HG03039 (cell line): ENCODE data around the gene NLGN4Y.

Experiments
- ATAC-seq: cut with Tn5 transposase; IDR thresholded peaks from one replicate; pipeline ENCODE4 v1.9.1; 2021; ENCODE audit warnings: mild to moderate bottlenecking, moderate library complexity; ENCODE audit not compliant: unreplicated experiment

The NLGN4Y gene

DNA sequence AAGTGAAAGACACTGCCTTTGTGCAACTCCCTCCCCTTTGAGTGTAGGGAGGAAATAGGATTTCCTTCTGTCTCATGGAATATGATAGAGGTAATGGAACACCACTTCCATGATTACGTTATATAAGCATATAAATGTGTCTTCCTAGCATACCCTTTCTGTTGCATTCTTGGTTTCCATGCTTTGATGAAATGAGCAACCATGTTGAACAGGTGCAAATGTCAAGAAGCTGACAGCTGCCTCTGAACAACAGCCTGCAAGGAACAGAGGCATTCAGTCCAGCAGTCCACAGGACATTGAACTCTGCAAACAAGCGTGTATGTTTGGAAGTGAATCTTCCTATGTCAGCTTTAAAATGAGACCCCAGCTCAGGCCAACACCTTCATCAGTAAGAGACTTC lies 117.5 kb downstream of the NLGN4Y start:
- no peak for ATAC-seq

DNA sequence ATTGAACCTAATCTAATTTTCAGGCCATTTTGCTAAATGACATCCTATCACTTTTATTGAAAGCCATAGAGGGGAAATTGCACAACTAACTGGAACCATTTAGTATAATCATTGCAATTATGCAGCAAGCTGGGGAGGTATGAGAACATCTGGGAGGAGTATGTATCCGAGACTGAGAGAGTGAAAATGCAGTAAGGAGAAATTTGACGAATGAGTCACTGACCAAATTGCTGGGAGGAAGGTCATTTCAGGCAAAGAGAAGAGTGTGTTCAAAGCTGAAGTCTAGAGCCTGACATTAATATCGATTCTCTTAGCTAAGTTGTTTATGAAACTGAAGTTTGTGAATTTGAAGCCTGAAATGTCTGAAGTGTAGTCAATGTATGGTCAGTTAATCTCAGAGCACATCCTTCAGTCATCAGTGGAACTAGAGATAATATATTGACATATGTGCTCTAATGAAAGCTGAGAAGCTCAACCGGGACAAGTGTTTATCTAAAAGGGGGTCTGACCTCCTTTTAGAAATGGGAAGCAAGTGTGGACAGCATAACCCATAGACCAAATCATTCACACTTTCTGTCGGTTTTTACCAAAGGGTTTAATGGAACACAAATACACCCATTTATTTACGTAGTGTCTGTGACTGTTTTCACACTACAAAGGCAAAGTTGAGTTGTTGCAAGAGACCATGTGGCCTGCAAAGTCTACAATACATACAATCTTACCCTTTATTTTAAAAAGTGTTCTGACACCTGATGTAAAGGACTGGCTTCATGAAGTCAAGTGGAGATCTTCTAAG lies 120.0 kb downstream of the NLGN4Y start:
- ATAC-seq: no peak

GRCh38 chrY:14679181-14679580 lies 154.9 kb downstream of the NLGN4Y start:
- no peak for ATAC-seq

DNA sequence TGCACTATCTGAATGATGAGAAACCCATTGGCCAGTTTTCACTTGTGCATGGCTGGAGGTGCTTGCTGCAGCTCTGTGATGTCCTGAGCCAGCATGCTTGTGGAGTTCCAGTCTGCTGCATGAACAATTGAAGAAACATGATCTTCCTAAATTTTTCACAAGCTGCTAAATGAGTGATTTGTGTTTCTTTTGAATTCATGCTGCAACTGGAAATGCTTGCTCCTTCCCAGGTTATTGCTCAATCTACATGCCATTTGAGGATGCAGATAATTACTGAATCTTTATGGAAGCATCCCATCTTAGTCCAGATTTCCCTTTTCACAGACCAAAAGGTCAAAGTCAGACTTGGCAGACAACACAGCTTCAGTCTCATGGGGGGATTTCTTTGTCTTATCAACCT lies 170.2 kb downstream of the NLGN4Y start:
- no peak for ATAC-seq

- ATAC-seq: no peak
Observed at GRCh38 chrY:14708158-14708557, 183.8 kb downstream of the NLGN4Y start.

DNA sequence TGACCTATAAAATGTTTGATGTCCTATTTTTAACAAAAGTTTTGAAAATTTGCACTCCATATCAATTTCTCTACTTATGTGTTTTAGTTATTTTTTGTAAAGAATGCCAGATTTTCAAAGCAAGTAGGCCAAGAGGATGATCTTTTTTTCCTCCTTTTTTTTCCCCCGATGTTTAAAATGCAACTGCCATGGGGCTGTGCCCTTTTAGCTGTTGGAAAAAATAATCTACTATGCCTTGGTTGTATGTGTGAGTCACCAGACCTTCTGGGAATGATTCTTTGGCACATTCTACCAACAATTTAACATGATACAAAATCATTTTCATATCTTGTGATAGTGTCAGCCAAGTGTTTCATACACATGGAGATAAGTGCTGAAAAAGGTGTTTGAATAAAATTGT lies 217.3 kb downstream of the NLGN4Y start:
- no peak for ATAC-seq

GRCh38 chrY:14748329-14748728 lies 224.0 kb downstream of the NLGN4Y start:
- ATAC-seq: no peak

DNA sequence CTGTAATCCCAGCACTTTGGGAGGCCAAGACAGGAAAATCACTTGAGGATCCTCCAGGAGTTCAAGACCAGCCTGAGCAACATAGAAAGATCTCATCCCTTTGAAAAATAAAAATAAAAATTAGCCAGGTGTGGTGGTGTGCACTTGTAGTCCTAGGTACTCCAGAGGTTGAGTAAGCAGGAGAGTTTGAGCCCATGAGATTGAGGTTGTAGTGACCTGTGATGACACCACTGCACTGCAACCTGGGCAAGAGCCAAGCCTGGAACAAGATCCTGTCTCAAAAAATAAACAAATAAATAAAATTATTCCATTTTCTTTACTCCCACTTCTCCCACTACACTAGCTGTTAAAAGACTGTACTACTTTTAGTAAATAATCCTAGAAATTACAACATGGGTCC lies 231.2 kb downstream of the NLGN4Y start:
- ATAC-seq: no peak

GRCh38 chrY:14762903-14763302 lies 238.6 kb downstream of the NLGN4Y start:
- no peak for ATAC-seq

DNA sequence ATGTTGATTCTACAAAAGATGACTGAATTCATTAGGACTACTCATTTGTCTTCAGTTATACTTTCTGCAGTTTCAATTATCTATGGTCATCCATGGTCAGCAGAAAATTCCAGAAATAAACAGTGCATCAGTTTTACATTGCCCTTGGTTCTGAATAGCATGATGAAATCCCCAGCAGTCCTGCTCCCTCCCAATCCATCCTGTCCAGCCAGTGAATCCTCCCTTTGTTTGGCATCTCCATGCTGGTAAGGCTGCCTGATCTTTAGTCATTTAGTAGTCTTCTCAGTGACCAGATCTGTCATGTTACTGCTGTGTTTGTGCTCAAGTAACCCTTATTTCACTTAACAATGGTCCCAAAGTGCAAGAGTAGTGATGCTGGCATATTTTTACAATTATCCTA lies 239.3 kb downstream of the NLGN4Y start:
- ATAC-seq: no peak

GRCh38 chrY:14778208-14778607 lies 253.9 kb downstream of the NLGN4Y start:
- no peak for ATAC-seq

DNA sequence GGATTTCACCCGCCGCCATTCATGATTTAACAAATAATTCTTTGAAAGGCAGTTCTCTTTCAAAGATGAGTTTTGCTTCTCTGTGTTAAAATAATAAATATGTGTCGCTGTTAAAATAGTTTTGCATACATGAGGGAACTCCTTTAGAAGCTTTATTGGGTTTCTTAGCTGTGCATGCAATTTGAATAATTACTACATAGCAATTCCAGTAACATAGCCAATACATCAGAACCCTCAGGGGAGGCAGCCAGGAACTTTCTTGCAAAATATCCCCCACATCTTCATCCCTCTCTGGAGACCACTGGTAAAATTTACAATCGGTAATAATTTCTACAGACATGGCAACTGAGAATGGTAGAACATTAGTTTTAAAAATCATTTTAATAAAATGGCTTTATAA lies 268.8 kb downstream of the NLGN4Y start:
- no peak for ATAC-seq

- ATAC-seq: no peak
Observed at GRCh38 chrY:14793674-14794073, 269.3 kb downstream of the NLGN4Y start.

DNA sequence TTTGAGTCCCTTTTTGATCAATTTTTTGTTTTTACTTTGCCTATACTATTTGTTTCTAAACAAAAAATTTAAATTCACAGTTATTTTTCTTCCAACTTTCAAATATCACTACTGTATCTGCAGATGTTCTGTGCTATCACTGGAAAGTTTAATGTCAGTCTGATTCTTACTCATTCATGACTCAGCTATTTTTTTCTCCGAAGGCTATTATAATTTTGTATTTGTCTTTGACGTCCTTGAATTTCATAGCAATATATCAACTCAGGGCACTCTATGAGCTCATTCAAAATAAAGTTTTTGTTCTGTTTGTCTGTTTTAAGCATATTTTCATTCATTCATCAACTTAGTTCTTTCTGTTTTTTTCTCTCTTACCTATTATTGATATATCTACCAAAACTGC lies 273.7 kb downstream of the NLGN4Y start:
- ATAC-seq: no peak

- ATAC-seq: no peak
Observed at GRCh38 chrY:14801096-14801495, 276.8 kb downstream of the NLGN4Y start.

DNA sequence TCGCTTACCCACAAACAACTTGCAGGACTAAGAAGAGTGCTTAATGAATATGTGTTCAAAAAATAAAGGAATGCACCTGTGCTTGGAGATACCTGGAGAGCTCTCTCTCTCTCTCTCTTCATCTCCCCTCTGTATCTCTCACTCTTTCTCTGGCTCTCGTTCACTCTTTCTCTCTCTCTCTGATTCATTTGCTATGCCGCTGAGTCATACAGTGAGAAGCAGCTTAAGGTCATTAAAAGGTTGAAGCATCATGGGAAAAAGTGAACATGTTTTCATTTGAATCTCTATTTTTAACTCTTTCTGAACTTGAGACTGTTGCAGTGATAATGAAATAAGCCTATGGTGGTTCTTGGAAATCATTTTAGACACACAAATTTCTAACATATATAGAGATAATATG lies 277.8 kb downstream of the NLGN4Y start:
- ATAC-seq: no peak

DNA sequence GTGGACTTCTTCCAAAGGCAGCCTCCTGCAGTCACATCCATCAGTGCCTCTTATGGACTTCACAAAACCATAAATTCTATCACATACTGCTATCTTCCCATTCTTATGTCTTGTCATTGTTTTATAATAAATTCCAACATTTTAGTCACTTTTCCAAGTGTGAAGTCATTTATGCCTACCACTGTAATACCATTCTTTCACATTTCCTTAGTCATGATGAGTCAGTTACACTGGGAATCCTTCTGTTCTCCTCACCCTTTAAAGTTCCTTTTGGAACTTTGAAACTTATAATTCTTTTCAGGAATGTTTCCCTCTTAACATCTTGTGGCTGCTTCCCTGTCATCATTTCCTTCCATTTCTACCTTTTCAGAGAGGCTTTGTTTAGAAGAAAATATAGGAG lies 279.7 kb downstream of the NLGN4Y start:
- ATAC-seq: no peak

DNA sequence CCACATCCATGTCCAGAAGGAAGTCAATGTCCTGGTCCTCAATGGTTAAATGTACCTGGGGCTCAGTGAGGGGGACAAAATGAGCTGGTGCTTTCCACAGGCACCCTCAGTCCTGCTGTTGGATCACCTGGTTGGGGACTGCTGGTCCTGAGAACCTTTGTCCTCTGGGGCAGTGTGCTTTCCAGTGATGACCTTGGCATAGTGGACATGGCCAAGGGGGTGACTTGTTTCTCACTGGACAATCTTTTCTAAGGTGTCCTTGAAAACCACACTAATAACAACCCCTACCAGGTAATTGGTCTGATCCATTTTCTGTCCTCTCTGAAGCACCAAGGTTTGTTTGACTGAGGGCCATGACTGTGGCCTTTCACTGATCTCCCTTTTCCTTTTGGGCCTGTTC lies 294.1 kb downstream of the NLGN4Y start:
- no peak for ATAC-seq

GRCh38 chrY:14822201-14822600 lies 297.9 kb downstream of the NLGN4Y start:
- ATAC-seq: no peak

- no peak for ATAC-seq
Observed at GRCh38 chrY:14822906-14823305, 298.6 kb downstream of the NLGN4Y start.

GRCh38 chrY:14824583-14824982 lies 300.3 kb downstream of the NLGN4Y start:
- ATAC-seq: no peak

GRCh38 chrY:14825728-14826127 lies 301.4 kb downstream of the NLGN4Y start:
- ATAC-seq: no peak

GRCh38 chrY:14828531-14828930 lies 304.2 kb downstream of the NLGN4Y start:
- no peak for ATAC-seq
